GM19467 (cell line): ENCODE results near the gene XIAP.
"Not testable (repeated sequence)": the region's sequence is repeated elsewhere in the genome, so short reads cannot be mapped to it uniquely, and the experiment has no call there.

Experiments used
- ATAC-seq: cut with Tn5 transposase; IDR thresholded peaks from one replicate; pipeline ENCODE4 v1.9.1; 2021; ENCODE audit warnings: mild to moderate bottlenecking, moderate library complexity; ENCODE audit not compliant: unreplicated experiment

Gene XIAP

GRCh38 chrX:123859846-123860838 is at the start of gene XIAP:
XIAP (plus strand) TSS chrX:123860053; CDS start chrX:123885663, 25,610 bp downstream.
- peak; percentile 68 for ATAC-seq

- ATAC-seq, result no peak
These were observed 45.5 kb upstream of the XIAP start for GRCh38 chrX:123814343-123814742.

GRCh38 chrX:123814934-123815394 is 44.9 kb upstream of the XIAP start:
- not testable (repeated sequence) for ATAC-seq

- no peak for ATAC-seq
These were observed 42.5 kb upstream of the XIAP start for GRCh38 chrX:123817288-123817894.

- no peak for ATAC-seq
These were observed 41.6 kb upstream of the XIAP start for GRCh38 chrX:123818243-123818642.

GRCh38 chrX:123822965-123823364 is 36.9 kb upstream of the XIAP start:
- no peak for ATAC-seq

- peak; percentile 87 for ATAC-seq
These were observed 29.5 kb upstream of the XIAP start for GRCh38 chrX:123830309-123830708.

GRCh38 chrX:123833387-123833786 is 26.5 kb upstream of the XIAP start:
- peak; percentile 76 for ATAC-seq

GRCh38 chrX:123834116-123834515 is 25.7 kb upstream of the XIAP start:
- no peak for ATAC-seq

- ATAC-seq, result no peak
These were observed 24.0 kb upstream of the XIAP start for GRCh38 chrX:123835661-123836371.

- not testable (repeated sequence) for ATAC-seq
These were observed 14.7 kb upstream of the XIAP start for GRCh38 chrX:123845129-123845528.

GRCh38 chrX:123846577-123847038 is 13.2 kb upstream of the XIAP start:
- ATAC-seq, result no peak

- no peak for ATAC-seq
These were observed 12.8 kb upstream of the XIAP start for GRCh38 chrX:123847056-123847455.

GRCh38 chrX:123849096-123849495 is 10.8 kb upstream of the XIAP start:
- no peak for ATAC-seq

- ATAC-seq, result not testable (repeated sequence)
These were observed 9.9 kb upstream of the XIAP start for GRCh38 chrX:123849906-123850305.

GRCh38 chrX:123851079-123851478 is 8.8 kb upstream of the XIAP start:
- no peak for ATAC-seq

GRCh38 chrX:123854329-123854728 is 5.5 kb upstream of the XIAP start:
- ATAC-seq, result no peak

- ATAC-seq, result no peak
These were observed 426 bp upstream of the XIAP start for GRCh38 chrX:123859409-123859845.

GRCh38 chrX:123860983-123861382 is 1.1 kb downstream of the XIAP start:
- ATAC-seq, result no peak

- ATAC-seq, result no peak
These were observed 9.6 kb downstream of the XIAP start for GRCh38 chrX:123869488-123869887.

GRCh38 chrX:123871309-123871708 is 11.5 kb downstream of the XIAP start:
- ATAC-seq, result no peak
